GM19455 (cell line): Measurements from ENCODE around the gene FN3KRP.

ENCODE experiments used
- ATAC-seq: cut with Tn5 transposase; IDR thresholded peaks from one replicate; pipeline ENCODE4 v1.9.1; 2021; ENCODE audit not compliant: unreplicated experiment

FN3KRP gene

GRCh38 chr17:82705756-82706155 is 10.8 kb upstream of the FN3KRP start:
- no peak for ATAC-seq

DNA sequence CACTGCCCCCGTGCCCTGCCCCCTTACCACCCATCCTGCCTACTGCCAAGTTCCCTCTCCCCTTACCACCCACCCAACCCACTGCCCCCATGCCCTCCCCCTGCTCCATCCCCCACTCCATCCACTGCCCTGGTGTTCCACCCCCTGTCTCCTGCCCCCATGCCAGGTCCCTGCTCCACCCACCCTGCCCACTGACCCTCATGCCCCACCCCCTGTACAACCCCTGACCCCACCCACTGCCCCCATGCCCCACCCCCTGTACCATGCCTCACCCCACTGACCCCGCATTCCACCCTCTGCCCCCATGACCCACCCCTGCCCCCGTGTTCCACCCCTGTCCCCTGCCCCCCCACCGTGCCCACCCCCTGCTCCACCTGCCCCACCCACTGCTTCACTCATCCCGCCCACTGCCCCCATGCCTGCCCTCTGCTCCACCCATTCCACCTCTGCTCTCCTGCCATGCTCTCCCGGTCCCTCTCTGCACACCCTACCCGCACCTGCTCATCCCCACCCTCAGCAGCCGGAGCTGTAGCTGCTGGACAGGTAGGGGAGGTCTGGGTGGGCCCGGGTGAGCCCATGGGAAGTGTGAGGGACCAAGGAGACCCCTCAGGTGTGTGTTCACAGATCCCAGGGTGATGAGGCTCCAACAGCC is 7.4 kb upstream of the FN3KRP start:
- no peak for ATAC-seq

- no peak for ATAC-seq
Measured at GRCh38 chr17:82709676-82710498, 6.6 kb upstream of the FN3KRP start.

DNA sequence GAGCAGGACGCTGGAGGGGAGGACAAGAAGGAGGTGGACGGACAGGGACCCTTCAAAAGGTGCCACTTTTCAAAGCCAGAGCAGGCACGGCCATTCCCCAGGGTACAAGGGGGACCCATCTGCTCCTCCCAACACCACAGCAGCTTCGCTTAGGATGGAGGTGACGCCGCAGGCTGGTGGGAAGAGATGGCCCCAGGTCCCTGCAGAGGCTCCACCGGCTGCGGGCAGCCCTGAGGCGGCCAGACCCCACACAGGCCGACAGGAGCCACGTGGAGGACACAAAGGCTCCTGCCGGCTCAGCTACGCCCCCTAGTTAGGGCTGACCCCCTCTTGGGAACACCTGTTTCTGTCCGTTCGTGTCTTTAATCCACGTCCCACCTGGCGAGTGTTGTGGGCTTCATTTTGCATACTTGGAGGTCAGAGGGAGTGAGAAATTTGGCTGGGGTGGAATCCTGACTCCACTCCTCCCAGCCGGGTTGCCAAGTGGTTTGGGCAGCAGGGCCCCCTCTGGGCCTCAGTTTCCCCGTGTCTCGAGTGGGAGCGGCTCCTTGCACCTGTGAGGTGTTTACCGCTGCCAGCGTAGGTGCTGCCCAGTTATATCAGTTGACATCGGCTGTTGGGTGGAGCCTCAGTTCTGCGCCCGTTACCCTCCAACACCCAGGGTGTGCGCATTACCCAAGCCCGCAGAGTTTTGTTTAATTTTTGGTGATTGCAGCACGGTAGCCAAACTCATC is 5.8 kb upstream of the FN3KRP start:
- ATAC-seq, result no peak

- ATAC-seq, result no peak
Measured at GRCh38 chr17:82713071-82713723, 3.3 kb upstream of the FN3KRP start.

DNA sequence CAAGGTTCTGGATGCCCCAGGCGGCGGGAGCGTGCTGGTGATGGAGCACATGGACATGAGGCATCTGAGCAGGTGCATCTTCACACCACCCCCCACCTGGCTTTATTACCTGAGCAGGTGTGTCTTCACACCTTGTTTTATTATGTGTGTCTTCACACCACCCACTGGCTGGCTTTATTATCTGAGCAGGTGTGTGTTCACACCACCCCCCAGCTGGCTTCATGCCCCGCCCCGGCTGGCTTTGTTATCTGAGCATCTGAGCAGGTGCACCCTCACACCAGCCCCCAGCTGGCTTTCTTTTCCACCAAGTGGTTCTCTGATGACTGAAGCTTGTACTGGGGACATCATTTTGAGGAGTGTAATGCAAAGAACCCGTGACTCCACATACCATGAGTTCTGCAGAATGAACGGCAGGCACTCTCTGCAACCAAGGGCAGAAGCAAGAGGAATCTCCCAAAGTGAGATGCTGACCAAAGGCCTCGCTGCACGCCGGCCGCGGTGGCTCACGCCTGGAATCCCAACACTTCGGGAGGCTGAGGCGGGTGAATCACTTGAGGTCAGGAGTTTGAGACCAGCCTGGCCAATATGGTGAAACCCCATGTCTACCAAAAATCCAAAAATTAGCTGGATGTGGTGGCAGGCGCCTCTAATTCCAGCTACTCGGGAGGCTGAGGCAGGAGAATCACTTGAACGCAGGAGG is 2.6 kb downstream of the FN3KRP start:
- ATAC-seq, result no peak

- ATAC-seq, result no peak
Measured at GRCh38 chr17:82720204-82720603, 3.7 kb downstream of the FN3KRP start.

- ATAC-seq, result no peak
Measured at GRCh38 chr17:82722341-82723013, 6.0 kb downstream of the FN3KRP start.

GRCh38 chr17:82723169-82723807 is 6.8 kb downstream of the FN3KRP start:
- no peak for ATAC-seq

DNA sequence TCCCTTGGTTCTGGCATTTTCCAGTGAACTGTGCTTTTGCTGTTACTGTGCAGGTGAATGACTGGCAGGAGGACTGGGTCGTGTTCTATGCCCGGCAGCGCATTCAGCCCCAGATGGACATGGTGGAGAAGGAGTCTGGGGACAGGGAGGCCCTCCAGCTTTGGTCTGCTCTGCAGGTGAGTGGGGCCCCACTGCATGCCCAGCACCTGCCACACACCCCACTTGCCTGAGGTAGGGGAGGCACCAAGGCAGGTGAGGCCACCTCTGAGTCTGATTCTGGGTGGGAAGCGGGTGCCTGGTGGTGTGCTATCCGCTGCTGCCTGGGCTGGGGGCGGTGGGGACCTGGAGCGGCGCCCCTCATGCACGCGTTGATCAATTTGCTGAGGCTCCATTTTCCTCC is 9.9 kb downstream of the FN3KRP start:
- ATAC-seq, result no peak

DNA sequence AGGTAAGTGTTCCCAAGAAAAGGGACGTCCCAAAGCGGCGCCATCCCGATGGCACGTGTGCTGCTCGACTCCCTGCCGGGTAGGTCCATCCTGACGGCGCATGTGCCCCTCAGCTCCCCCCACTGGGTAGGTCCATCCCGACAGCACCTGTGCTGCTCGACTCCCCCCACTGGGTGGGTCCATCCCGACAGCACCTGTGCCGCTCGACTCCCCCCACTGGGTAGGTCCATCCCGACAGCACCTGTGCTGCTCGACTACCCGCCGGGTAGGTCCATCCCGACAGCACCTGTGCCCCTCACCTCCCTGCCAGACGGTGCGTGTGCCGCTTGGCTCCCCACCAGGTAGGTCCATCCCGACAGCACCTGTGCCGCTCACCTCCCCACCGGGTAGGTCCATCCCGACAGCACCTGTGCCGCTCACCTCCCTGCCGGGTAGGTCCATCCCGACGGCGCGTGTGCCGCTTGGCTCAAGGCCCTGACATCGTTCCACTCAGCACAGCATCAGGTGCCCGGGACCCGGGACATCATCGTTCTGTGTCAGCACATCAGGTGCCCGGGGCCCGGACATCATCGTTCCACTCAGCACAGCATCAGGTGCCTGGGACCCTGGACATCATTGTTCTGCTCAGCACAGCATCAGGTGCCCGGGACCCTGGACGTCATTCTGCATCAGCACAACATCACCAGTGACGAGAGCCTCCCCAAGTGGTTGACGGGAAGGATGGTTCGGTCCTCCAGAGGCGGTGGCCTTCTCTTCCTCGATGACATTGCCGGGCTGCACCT is 13.2 kb downstream of the FN3KRP start:
- no peak for ATAC-seq

DNA sequence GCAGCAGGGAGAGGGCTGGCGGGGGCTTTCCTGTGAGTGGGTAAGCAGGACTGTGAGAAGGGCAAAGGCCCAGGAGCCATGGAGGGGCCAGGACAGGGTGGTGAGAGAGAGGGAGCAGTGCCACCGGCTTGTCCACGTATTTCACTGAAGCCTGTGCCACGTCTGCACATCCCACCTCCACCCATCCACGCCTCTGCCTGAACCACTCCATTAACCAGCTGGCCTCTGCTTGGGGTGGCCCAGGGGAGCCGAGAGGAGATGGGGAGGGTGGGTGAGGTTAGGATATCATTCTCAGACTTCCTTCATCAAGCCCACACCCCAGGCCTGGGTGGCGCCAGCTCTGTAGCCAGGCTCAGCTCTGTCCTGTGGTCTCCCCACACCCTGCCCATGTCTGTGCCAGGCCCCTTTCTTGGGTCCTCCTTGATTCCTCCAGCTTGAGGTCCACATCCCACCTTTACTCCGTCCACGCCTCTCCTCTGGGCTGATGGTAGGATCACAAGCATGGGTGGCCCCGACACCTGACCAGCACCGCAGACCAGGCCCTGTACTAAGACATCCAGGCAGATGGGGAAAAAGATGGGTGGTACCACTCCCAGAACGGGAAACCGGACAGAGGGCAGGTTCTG is 15.7 kb downstream of the FN3KRP start:
- no peak for ATAC-seq

DNA sequence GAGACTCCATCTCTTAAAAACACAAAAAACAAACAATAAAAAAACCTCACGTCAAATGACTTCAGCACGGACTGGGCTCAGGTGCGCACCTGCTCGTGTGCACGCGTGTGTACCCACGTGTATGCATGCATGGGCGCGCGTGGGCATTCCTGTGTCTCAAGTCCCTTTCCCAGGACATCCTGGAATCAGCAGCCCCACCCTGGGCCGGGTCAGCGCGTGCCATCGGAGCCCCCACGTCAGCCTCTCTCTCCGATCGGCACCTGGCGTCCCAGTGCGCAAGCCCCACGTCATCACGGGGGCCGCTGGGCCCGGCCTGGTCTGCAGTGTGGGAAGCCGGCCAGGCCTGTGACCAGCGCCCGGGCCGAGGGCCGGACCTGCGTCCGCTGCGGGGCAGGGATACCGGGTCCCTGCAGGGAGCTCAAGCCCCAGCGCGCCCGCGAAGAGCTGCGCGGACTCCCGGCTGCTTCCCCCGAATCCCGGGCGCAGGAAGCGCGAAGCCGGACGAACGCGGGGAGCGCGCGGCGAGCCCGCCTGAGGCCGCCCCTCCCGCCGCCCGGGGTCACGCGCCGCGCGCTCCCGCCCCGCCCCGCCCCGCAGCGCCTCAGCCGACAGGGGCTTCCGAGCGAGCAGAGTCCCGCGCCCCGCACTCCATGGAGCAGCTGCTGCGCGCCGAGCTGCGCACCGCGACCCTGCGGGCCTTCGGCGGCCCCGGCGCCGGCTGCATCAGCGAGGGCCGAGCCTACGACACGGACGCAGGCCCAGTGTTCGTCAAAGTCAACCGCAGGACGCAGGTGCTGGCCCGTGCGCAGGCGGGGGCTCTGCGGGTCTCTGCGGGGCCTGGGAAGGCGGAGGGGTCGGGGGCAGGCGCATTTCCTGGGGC is 18.7 kb downstream of the FN3KRP start, which contains the start of gene FN3K:
FN3K (plus strand) TSS at position 629 of the 880 bp plus-strand sequence; CDS start at position 651, 22 bp downstream.
- ATAC-seq, result no peak

DNA sequence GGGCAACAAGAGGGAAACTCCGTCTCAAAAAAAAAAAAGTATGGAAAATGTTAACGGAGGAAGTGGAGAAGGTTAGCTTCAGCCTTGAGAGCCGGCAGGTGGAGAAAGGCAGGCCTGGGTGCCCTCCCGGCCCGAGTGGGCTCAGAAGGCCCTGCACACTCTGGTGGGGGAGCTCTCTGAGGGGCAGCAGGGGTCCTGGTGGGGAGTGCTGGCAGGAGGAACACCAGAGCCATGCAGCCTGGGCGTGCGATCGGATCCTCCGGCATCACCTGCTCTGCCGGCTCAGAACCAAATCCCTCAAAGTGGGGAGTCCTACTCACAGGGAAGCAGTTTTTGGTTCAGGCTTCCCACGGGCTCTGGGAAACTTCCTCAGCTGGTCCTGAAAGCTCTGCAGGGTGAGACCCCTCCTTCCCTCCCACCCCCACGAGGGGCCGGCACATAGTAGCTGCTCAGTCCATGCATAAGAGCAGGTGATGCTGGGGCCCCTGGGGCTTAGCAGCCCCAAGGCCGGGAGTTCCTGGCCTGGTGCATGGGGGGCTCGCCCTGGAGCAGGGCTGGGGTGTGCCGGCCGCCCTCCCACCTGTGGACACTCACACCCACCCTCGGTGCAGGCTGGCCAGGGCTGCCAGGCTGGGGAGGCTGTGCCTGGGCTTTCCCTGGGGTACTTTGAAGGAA is 20.1 kb downstream of the FN3KRP start:
- ATAC-seq, result no peak

DNA sequence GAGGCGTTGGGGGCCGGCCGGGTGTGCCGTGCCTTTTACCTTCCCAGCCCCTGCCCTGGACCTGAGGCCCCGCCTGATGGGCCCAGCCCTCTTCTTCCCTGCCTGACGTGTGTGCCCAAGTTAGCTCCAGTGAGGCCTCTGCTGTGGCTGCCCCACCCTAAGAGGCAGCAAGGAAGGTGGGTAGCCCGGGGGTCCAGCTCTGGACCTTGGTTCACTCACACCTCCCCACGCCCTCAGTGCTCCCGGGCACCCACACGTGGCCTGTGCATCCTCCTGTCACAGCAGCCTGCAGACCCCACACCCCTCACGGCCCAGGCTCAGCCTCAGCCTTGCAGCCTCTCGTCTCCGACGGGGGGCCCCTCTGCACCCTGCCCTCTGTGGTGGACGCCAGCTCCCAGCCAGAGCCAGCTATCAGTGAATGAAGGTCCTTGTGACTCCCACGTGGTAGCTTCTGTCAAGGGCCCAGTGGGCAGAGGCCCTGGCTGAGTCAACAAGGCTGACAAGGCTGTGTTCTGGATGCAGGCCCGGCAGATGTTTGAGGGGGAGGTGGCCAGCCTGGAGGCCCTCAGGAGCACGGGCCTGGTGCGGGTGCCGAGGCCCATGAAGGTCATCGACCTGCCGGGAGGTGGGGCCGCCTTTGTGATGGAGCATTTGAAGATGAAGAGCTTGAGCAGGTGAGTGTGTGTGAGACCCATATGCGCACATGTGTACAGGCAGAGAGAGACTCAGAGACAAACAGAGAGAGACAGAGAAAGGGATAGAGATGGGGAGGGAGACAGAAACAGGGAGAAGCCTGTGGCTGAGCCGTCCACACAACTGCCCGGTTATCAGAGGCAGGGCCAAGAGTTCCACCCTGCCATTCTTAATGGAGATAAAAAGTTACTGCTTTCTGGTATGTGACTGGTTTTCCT is 21.7 kb downstream of the FN3KRP start:
- ATAC-seq, result no peak
